Measurements from ENCODE around the gene CPNE5.

CPNE5 gene

DNA sequence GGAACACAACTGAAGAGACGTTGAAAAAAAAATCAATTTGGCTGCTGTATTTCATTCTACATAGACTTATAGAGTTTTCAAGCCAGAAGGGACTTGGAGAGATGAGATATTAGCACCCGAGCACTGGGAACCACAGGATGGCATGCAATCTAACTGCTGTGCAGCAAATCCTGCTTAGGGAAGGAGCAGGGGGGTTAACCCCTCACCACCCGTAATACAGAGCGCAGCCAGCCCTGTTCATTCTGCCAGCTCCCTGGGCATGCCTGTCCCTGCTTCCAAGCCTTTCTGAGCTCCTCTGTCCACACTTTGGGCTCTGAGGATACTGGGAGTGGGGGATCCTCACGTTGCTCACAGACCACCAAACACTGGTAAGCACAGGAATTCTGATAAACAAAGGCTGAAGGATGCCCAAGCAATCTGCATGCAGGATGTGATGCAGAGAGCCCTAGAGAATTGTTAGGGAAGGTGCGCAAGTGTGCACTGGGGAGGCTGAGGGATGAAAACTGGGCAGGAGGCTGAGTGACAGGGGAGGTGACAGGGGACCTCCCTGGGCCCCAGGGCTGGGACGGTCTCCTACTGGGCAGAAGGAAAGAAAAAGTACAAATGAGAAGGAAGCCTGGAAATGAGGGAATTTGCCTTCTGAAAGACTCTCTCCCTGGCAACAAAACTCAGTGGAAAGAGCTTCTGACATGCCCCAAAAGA, 34.0 kb downstream of the CPNE5 start:
- Histone ChIP-seq H3K27ac (replicated peaks) (no peak overlapping the region), H3K4me3 (replicated peaks; ENCODE audit: insufficient read depth, low read length) (no peak overlapping the region), H3K27me3 (ENCODE audit: insufficient read depth, poor library complexity, severe bottlenecking) (peaks cover 8% of the 10 kb centered on the region)
- no peak for DNase-seq (ENCODE audit: low read depth in 1 of 2, low spot score in 1 of 2)
- TF ChIP-seq SPI1 (IDR thresholded peaks at IDR 0.05; ENCODE audit: borderline replicate concordance, low read depth) (no peak), CTCF (IDR thresholded peaks at IDR 0.05; ENCODE audit: insufficient read depth, low read length) (no peak), POLR2AphosphoS5 (IDR thresholded peaks at IDR 0.05; ENCODE audit: low read depth) (no peak), GABPA (IDR thresholded peaks at IDR 0.05; ENCODE audit: low read depth) (no peak)
- TF ChIP-seq, protein P1, sequence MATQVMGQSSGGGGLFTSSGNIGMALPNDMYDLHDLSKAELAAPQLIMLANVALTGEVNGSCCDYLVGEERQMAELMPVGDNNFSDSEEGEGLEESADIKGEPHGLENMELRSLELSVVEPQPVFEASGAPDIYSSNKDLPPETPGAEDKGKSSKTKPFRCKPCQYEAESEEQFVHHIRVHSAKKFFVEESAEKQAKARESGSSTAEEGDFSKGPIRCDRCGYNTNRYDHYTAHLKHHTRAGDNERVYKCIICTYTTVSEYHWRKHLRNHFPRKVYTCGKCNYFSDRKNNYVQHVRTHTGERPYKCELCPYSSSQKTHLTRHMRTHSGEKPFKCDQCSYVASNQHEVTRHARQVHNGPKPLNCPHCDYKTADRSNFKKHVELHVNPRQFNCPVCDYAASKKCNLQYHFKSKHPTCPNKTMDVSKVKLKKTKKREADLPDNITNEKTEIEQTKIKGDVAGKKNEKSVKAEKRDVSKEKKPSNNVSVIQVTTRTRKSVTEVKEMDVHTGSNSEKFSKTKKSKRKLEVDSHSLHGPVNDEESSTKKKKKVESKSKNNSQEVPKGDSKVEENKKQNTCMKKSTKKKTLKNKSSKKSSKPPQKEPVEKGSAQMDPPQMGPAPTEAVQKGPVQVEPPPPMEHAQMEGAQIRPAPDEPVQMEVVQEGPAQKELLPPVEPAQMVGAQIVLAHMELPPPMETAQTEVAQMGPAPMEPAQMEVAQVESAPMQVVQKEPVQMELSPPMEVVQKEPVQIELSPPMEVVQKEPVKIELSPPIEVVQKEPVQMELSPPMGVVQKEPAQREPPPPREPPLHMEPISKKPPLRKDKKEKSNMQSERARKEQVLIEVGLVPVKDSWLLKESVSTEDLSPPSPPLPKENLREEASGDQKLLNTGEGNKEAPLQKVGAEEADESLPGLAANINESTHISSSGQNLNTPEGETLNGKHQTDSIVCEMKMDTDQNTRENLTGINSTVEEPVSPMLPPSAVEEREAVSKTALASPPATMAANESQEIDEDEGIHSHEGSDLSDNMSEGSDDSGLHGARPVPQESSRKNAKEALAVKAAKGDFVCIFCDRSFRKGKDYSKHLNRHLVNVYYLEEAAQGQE (IDR thresholded peaks at IDR 0.05; ENCODE audit: insufficient replicate concordance, low read depth) = no peak

DNA sequence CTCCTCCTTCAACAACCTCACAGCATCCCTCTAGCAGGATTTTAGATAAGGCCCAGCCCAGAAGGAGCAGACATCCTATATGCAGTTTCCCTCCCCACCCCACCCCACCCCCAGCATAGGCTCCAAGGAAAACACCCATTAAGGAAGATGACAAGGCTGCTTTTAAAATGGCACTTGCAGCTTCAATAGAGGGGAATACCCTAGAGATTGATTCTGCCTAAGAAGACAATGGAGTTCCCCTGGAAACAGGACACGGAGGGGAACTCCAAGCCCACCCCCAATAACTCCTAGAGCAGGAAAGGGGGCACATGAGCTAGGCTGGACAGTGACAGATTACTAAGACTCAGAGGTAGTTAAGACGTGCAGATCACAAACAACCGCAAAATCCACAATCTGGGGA, 34.7 kb downstream of the CPNE5 start:
- Histone ChIP-seq H3K27ac (replicated peaks) (no peak overlapping the region), H3K27me3 (ENCODE audit: insufficient read depth, poor library complexity, severe bottlenecking) (peaks cover 8% of the 10 kb centered on the region), H3K4me3 (replicated peaks; ENCODE audit: insufficient read depth, low read length) (no peak overlapping the region)
- no peak for TF ChIP-seq CTCF (IDR thresholded peaks at IDR 0.05; ENCODE audit: insufficient read depth, low read length)
- TF ChIP-seq GABPA (IDR thresholded peaks at IDR 0.05; ENCODE audit: low read depth) = no peak
- DNase-seq (ENCODE audit: low read depth in 1 of 2, low spot score in 1 of 2) = no peak

- TF ChIP-seq GABPA (IDR thresholded peaks at IDR 0.05; ENCODE audit: low read depth) (no peak), SPI1 (IDR thresholded peaks at IDR 0.05; ENCODE audit: borderline replicate concordance, low read depth) (no peak), CTCF (IDR thresholded peaks at IDR 0.05; ENCODE audit: insufficient read depth, low read length) (no peak), POLR2AphosphoS5 (IDR thresholded peaks at IDR 0.05; ENCODE audit: low read depth) (no peak)
- TF ChIP-seq, protein P1 (IDR thresholded peaks at IDR 0.05; ENCODE audit: insufficient replicate concordance, low read depth) = no peak
- H3K27ac ChIP-seq (replicated peaks) = no peak overlapping the region
- no peak for DNase-seq (ENCODE audit: low read depth in 1 of 2, low spot score in 1 of 2)
- no peak overlapping the region for H3K4me3 ChIP-seq (replicated peaks; ENCODE audit: insufficient read depth, low read length)
- peaks cover 8% of the 10 kb centered on the region for H3K27me3 ChIP-seq (ENCODE audit: insufficient read depth, poor library complexity, severe bottlenecking)
Observed at GRCh38 chr6:36803908-36804307, 35.3 kb downstream of the CPNE5 start.

- Histone ChIP-seq H3K27me3 (ENCODE audit: insufficient read depth, poor library complexity, severe bottlenecking) (peaks cover 8% of the 10 kb centered on the region), H3K4me3 (replicated peaks; ENCODE audit: insufficient read depth, low read length) (no peak overlapping the region), H3K27ac (replicated peaks) (no peak overlapping the region)
- no peak for DNase-seq (ENCODE audit: low read depth in 1 of 2, low spot score in 1 of 2)
- TF ChIP-seq GABPA (IDR thresholded peaks at IDR 0.05; ENCODE audit: low read depth) (no peak), SPI1 (IDR thresholded peaks at IDR 0.05; ENCODE audit: borderline replicate concordance, low read depth) (no peak)
Observed at GRCh38 chr6:36803482-36803881, 35.8 kb downstream of the CPNE5 start.
